KMS-11 (cell line): Measurements from ENCODE around the gene HOPX.
"Not testable (repeated sequence)": the region's sequence is repeated elsewhere in the genome, so short reads cannot be mapped to it uniquely, and the experiment has no call there.

Experiments
- H2AFZ ChIP-seq: fragments of 200-600 bp; sonication (generic); 2 replicates; pipeline ENCODE4 v1.6.1; 2016; ENCODE audit warnings: antibody characterized with exemption, mixed run types, low read depth
- H3K27ac ChIP-seq: fragments of 200-600 bp; sonication (generic); 2 replicates; pipeline ENCODE4 v1.6.1; 2016; ENCODE audit warnings: mild to moderate bottlenecking, mixed run types
- H3K27me3 ChIP-seq: fragments of 200-600 bp; sonication (generic); 2 replicates; pipeline ENCODE4 v1.6.1; 2017; ENCODE audit warnings: mild to moderate bottlenecking, low read depth, mixed run types, moderate library complexity; ENCODE audit not compliant: insufficient read depth
- H3K36me3 ChIP-seq: fragments of 200-600 bp; sonication (generic); 2 replicates; pipeline ENCODE4 v1.6.1; 2017; ENCODE audit warnings: mild to moderate bottlenecking, mixed run types; ENCODE audit not compliant: insufficient read depth
- H3K4me1 ChIP-seq: fragments of 200-600 bp; sonication (generic); 2 replicates; pipeline ENCODE4 v1.6.1; 2016; ENCODE audit warnings: mild to moderate bottlenecking, low read depth, mixed run types; ENCODE audit not compliant: poor library complexity, severe bottlenecking
- H3K4me2 ChIP-seq: fragments of 200-600 bp; sonication (generic); 2 replicates; pipeline ENCODE4 v1.7.0; 2016; ENCODE audit warnings: mild to moderate bottlenecking, mixed run types
- H3K4me3 ChIP-seq: fragments of 200-600 bp; sonication (generic); IDR thresholded peaks from 2 replicates; pipeline ENCODE4 v1.6.1; 2017; ENCODE audit warnings: low read depth, low read length, mixed read lengths; ENCODE audit not compliant: insufficient read depth
- H3K79me2 ChIP-seq: fragments of 200-600 bp; sonication (generic); 2 replicates; pipeline ENCODE4 v1.6.1; 2016; ENCODE audit warnings: low read depth, mixed run types; ENCODE audit not compliant: insufficient read depth
- H3K9ac ChIP-seq: fragments of 200-600 bp; sonication (generic); 2 replicates; pipeline ENCODE4 v1.6.1; 2016; ENCODE audit warnings: mild to moderate bottlenecking, mixed run types
- H4K20me1 ChIP-seq: fragments of 200-600 bp; sonication (generic); 2 replicates; pipeline ENCODE4 v1.6.1; 2016; ENCODE audit warnings: mild to moderate bottlenecking, mixed run types; ENCODE audit not compliant: insufficient read depth
- CTCF ChIP-seq: fragments of 200-600 bp; sonication (generic); conservative IDR thresholded peaks from 2 replicates; pipeline ENCODE4 v1.6.1; 2017; ENCODE audit warnings: low read depth, mild to moderate bottlenecking, antibody characterized with exemption, low read length, moderate library complexity, mixed read lengths

HOPX gene

GRCh38 chr4:56612282-56612681, 68.8 kb downstream of the HOPX start:
- H3K4me1 ChIP-seq, result no peaks in the 10 kb centered on the region
- H4K20me1 ChIP-seq, result no peaks in the 10 kb centered on the region
- no peaks in the 10 kb centered on the region for H3K79me2 ChIP-seq
- no peak overlapping the region for H3K27ac ChIP-seq
- no peak overlapping the region for H3K4me2 ChIP-seq
- no peak overlapping the region for H3K4me3 ChIP-seq
- no peak overlapping the region for H2AFZ ChIP-seq
- no peak overlapping the region for H3K9ac ChIP-seq
- no peaks in the 10 kb centered on the region for H3K36me3 ChIP-seq
- no peaks in the 10 kb centered on the region for H3K27me3 ChIP-seq
- TF ChIP-seq CTCF, result no peak

GRCh38 chr4:56611501-56611900, 69.6 kb downstream of the HOPX start:
- Histone ChIP-seq H2AFZ (no peak overlapping the region), H4K20me1 (no peaks in the 10 kb centered on the region), H3K79me2 (no peaks in the 10 kb centered on the region), H3K4me3 (no peak overlapping the region), H3K27ac (no peak overlapping the region), H3K4me2 (no peak overlapping the region), H3K36me3 (no peaks in the 10 kb centered on the region), H3K4me1 (no peaks in the 10 kb centered on the region), H3K27me3 (no peaks in the 10 kb centered on the region), H3K9ac (no peak overlapping the region)
- TF ChIP-seq CTCF, result no peak

GRCh38 chr4:56610170-56610569, 70.9 kb downstream of the HOPX start:
- not testable (repeated sequence) for H3K4me3 ChIP-seq, H3K27me3 ChIP-seq, H3K4me1 ChIP-seq, H2AFZ ChIP-seq, H3K36me3 ChIP-seq, H3K9ac ChIP-seq, H3K4me2 ChIP-seq, H4K20me1 ChIP-seq, H3K27ac ChIP-seq, H3K79me2 ChIP-seq

GRCh38 chr4:56607926-56608325, 73.2 kb downstream of the HOPX start:
- H2AFZ ChIP-seq, result no peak overlapping the region
- H3K9ac ChIP-seq, result no peak overlapping the region
- H3K4me3 ChIP-seq, result no peak overlapping the region
- no peaks in the 10 kb centered on the region for H3K79me2 ChIP-seq
- H4K20me1 ChIP-seq, result no peaks in the 10 kb centered on the region
- H3K27me3 ChIP-seq, result no peaks in the 10 kb centered on the region
- no peak overlapping the region for H3K4me2 ChIP-seq
- H3K36me3 ChIP-seq, result no peaks in the 10 kb centered on the region
- H3K4me1 ChIP-seq, result no peaks in the 10 kb centered on the region
- TF ChIP-seq CTCF, result no peak
- no peak overlapping the region for H3K27ac ChIP-seq

- H2AFZ ChIP-seq, result no peak overlapping the region
- H3K4me3 ChIP-seq, result no peak overlapping the region
- H3K9ac ChIP-seq, result no peak overlapping the region
- H3K79me2 ChIP-seq, result no peaks in the 10 kb centered on the region
- no peaks in the 10 kb centered on the region for H3K4me1 ChIP-seq
- TF ChIP-seq CTCF, result no peak
- H3K27ac ChIP-seq, result no peak overlapping the region
- H3K27me3 ChIP-seq, result no peaks in the 10 kb centered on the region
- H3K4me2 ChIP-seq, result no peak overlapping the region
- no peaks in the 10 kb centered on the region for H4K20me1 ChIP-seq
- no peaks in the 10 kb centered on the region for H3K36me3 ChIP-seq
Measured at GRCh38 chr4:56606385-56606784, 74.7 kb downstream of the HOPX start.

GRCh38 chr4:56605464-56605863, 75.6 kb downstream of the HOPX start:
- not testable (repeated sequence) for H4K20me1 ChIP-seq, H2AFZ ChIP-seq, H3K4me2 ChIP-seq, H3K27ac ChIP-seq, H3K4me1 ChIP-seq, H3K36me3 ChIP-seq, H3K27me3 ChIP-seq, H3K79me2 ChIP-seq, H3K9ac ChIP-seq, H3K4me3 ChIP-seq
